ENCODE data around the gene SLC6A5.

SLC6A5 gene

GRCh38 chr11:20596205-20597153 is 2.9 kb upstream of the SLC6A5 start:
- DNase-seq (ENCODE audit: low spot score) = no peak

- no peak for DNase-seq (ENCODE audit: low spot score)
These were observed 2.2 kb upstream of the SLC6A5 start for GRCh38 chr11:20597154-20597679.

GRCh38 chr11:20597680-20598484 is 1.5 kb upstream of the SLC6A5 start:
- no peak for DNase-seq (ENCODE audit: low spot score)

- no peak for DNase-seq (ENCODE audit: low spot score)
These were observed 916 bp upstream of the SLC6A5 start for GRCh38 chr11:20598492-20598891.

GRCh38 chr11:20600020-20600346 is 575 bp downstream of the SLC6A5 start:
- DNase-seq (ENCODE audit: low spot score) = no peak

- DNase-seq (ENCODE audit: low spot score) = no peak
These were observed 1.1 kb downstream of the SLC6A5 start for GRCh38 chr11:20600551-20600950.

GRCh38 chr11:20601221-20601914 is 2.0 kb downstream of the SLC6A5 start:
- no peak for DNase-seq (ENCODE audit: low spot score)

GRCh38 chr11:20604295-20604803 is 4.9 kb downstream of the SLC6A5 start:
- DNase-seq (ENCODE audit: low spot score) = no peak

- DNase-seq (ENCODE audit: low spot score) = no peak
These were observed 5.6 kb downstream of the SLC6A5 start for GRCh38 chr11:20604864-20605601.

- no peak for DNase-seq (ENCODE audit: low spot score)
These were observed 6.2 kb downstream of the SLC6A5 start for GRCh38 chr11:20605602-20606091.

- no peak for DNase-seq (ENCODE audit: low spot score)
These were observed 9.5 kb downstream of the SLC6A5 start for GRCh38 chr11:20608934-20609333.

- peak; percentile 87 for DNase-seq (ENCODE audit: low spot score)
These were observed 10.6 kb downstream of the SLC6A5 start for GRCh38 chr11:20609727-20610707.

GRCh38 chr11:20610825-20611224 is 11.4 kb downstream of the SLC6A5 start:
- no peak for DNase-seq (ENCODE audit: low spot score)

GRCh38 chr11:20611445-20611844 is 12.0 kb downstream of the SLC6A5 start:
- DNase-seq (ENCODE audit: low spot score) = no peak

GRCh38 chr11:20611892-20612291 is 12.5 kb downstream of the SLC6A5 start:
- no peak for DNase-seq (ENCODE audit: low spot score)

GRCh38 chr11:20612416-20612815 is 13.0 kb downstream of the SLC6A5 start:
- no peak for DNase-seq (ENCODE audit: low spot score)

- DNase-seq (ENCODE audit: low spot score) = no peak
These were observed 17.5 kb downstream of the SLC6A5 start for GRCh38 chr11:20616920-20617319.

- no peak for DNase-seq (ENCODE audit: low spot score)
These were observed 18.1 kb downstream of the SLC6A5 start for GRCh38 chr11:20617346-20618005.

GRCh38 chr11:20618083-20618482 is 18.7 kb downstream of the SLC6A5 start:
- DNase-seq (ENCODE audit: low spot score) = peak; percentile 50
